Karpas-422 (cell line): ENCODE results near the gene TTLL11. TPM values are rescaled to one million over a fixed set of nuclear protein-coding genes. Genes with fewer than 3 reads are reported as not detected.

Experiments used
- DNase-seq: peaks from one replicate; pipeline ENCODE4 v3.0.0-alpha.2; 2015
- H2AFZ ChIP-seq: fragments of 200-600 bp; sonication (generic); 2 replicates; pipeline ENCODE4 v1.6.1; 2014; ENCODE audit warnings: antibody characterized with exemption, low read length, mixed read lengths
- H3K27ac ChIP-seq: fragments of 200-600 bp; sonication (generic); 2 replicates; pipeline ENCODE4 v1.5.1; 2014; ENCODE audit warnings: mild to moderate bottlenecking, low read length, moderate library complexity
- H3K27me3 ChIP-seq: fragments of 200-600 bp; sonication (generic); 2 replicates; pipeline ENCODE4 v1.6.1; 2014; ENCODE audit warnings: low read length, mixed read lengths
- H3K36me3 ChIP-seq: fragments of 200-600 bp; sonication (generic); 2 replicates; pipeline ENCODE4 v1.6.1; 2014; ENCODE audit warnings: low read length, mixed read lengths; ENCODE audit not compliant: insufficient read depth
- H3K4me1 ChIP-seq: fragments of 200-600 bp; sonication (generic); 2 replicates; pipeline ENCODE4 v1.6.1; 2014; ENCODE audit warnings: mild to moderate bottlenecking, low read length, mixed read lengths
- H3K4me2 ChIP-seq: fragments of 200-600 bp; sonication (generic); 2 replicates; pipeline ENCODE4 v1.6.1; 2014; ENCODE audit warnings: low read length, low read depth, mild to moderate bottlenecking; ENCODE audit not compliant: poor library complexity, severe bottlenecking
- H3K4me3 ChIP-seq: fragments of 200-600 bp; sonication (generic); 2 replicates; pipeline ENCODE4 v1.5.1; 2014; ENCODE audit warnings: mild to moderate bottlenecking, antibody characterized with exemption, low read length, mixed read lengths
- H3K79me2 ChIP-seq: fragments of 200-600 bp; sonication (generic); 2 replicates; pipeline ENCODE4 v1.6.1; 2014; ENCODE audit warnings: mild to moderate bottlenecking, low read length, mixed read lengths
- H3K9ac ChIP-seq: fragments of 200-600 bp; sonication (generic); 2 replicates; pipeline ENCODE4 v1.6.0; 2014; ENCODE audit warnings: low read length
- H3K9me2 ChIP-seq: fragments of 200-600 bp; sonication (generic), shearing (Covaris generic); replicated peaks from 2 replicates; pipeline ENCODE4 v1.6.0; 2014; ENCODE audit warnings: mild to moderate bottlenecking, low read length, moderate library complexity; ENCODE audit not compliant: insufficient read depth
- H3K9me3 ChIP-seq: fragments of 300-700, 200-600 bp; sonication (generic); 2 replicates; pipeline ENCODE4 v1.6.1; 2014; ENCODE audit warnings: low read length, mixed read lengths
- H4K20me1 ChIP-seq: fragments of 200-600 bp; sonication (generic); 2 replicates; pipeline ENCODE4 v1.6.1; 2014; ENCODE audit warnings: mild to moderate bottlenecking, antibody characterized with exemption, low read length, low read depth; ENCODE audit not compliant: insufficient read depth
- total RNA-seq: library from RNA; depleted of rRNA; stranded (reverse); fragments of >200 nt; shearing (Covaris generic); gene quantifications from 2 replicates; pipeline ENCODE4 v1.2.3, GENCODE V29; 2014; ENCODE audit warnings: low replicate concordance; rRNA removed

TTLL11 gene, protein sequence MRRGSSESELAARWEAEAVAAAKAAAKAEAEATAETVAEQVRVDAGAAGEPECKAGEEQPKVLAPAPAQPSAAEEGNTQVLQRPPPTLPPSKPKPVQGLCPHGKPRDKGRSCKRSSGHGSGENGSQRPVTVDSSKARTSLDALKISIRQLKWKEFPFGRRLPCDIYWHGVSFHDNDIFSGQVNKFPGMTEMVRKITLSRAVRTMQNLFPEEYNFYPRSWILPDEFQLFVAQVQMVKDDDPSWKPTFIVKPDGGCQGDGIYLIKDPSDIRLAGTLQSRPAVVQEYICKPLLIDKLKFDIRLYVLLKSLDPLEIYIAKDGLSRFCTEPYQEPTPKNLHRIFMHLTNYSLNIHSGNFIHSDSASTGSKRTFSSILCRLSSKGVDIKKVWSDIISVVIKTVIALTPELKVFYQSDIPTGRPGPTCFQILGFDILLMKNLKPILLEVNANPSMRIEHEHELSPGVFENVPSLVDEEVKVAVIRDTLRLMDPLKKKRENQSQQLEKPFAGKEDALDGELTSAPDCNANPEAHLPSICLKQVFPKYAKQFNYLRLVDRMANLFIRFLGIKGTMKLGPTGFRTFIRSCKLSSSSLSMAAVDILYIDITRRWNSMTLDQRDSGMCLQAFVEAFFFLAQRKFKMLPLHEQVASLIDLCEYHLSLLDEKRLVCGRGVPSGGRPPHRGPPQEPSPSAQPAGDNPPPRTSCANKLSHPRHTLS
- total RNA-seq = 2.5 and 3.4 TPM in 2 replicates

DNA sequence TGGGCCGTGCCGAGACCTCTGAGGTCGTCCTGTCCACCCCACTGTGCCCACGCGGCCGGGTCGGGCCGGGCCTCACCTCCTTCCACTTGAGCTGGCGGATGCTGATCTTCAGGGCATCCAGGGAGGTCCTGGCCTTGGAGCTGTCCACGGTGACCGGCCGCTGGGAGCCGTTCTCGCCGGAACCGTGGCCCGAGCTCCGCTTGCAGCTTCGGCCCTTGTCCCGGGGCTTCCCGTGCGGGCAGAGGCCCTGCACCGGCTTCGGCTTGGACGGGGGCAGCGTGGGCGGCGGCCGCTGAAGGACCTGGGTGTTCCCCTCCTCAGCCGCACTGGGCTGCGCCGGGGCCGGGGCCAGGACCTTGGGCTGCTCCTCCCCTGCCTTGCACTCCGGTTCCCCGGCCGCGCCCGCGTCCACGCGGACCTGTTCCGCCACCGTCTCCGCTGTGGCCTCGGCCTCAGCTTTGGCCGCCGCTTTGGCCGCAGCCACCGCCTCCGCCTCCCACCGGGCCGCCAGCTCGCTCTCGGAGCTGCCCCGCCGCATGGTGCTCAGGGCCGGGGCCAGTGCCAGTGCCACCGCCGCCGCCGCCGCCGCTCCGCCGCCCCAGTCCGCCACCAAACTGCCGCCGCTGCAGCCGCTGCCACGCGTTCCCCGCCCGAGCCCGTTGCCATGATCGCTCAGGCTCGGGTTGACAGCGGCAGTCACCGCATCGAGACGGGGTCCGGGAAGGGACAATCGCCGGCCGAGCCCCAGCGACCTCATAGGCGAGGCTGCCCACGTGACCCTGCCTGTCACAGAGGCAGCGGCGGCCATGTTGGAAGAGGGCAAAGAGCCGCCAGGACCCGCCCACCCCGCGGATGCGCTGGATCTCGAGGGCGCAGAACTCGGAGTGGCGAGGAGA is at the start of gene TTLL11:
Gene TTLL11, minus strand, starts transcription at position 698 of the 896 bp plus-strand sequence. Its CDS starts 160 bp downstream, at position 538.
- Histone ChIP-seq H3K27ac (no peak within 1 kb of the TSS), H3K4me2 (peak within 1 kb of the TSS; percentile 69), H3K36me3 (no peaks in the 10 kb centered on the region), H4K20me1 (peaks cover 11% of the 10 kb centered on the region; the same call in 1 of the 2 replicates), H3K4me1 (peaks cover 14% of the 10 kb centered on the region), H3K9me3 (no peaks in the 10 kb centered on the region), H3K79me2 (no peaks in the 10 kb centered on the region), H3K9ac (peak within 1 kb of the TSS; percentile 81), H2AFZ (peak within 1 kb of the TSS; percentile 95), H3K4me3 (peak within 1 kb of the TSS; percentile 91), H3K9me2 (no peaks in the 10 kb centered on the region), H3K27me3 (no peaks in the 10 kb centered on the region)
- peak; percentile 96 for DNase-seq

DNA sequence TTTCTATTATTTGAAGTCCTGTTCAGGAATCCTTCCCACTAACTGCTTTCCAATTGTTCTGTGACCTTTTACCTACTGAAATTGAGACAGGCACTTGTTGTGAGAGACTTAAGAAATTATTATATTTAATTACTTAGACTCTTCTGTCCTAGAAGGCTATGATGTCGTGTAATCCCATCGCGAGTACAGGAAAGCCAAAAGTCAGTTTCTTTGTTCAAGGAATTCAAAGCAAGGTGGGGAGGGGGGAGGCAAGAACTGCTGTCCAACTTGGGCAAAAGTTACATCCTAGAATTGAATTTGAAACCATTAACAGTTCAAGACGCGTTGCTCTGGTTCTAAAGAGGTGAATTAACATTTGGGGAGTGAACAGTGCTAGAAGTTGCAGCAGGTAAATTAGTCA is 48.6 kb upstream of the TTLL11 start:
- H3K27ac ChIP-seq = no peak overlapping the region

GRCh38 chr9:122140368-122141193 is 47.5 kb upstream of the TTLL11 start:
- peaks cover 8% of the 10 kb centered on the region; the same call in 1 of the 2 replicates for H4K20me1 ChIP-seq
- peaks cover 16% of the 10 kb centered on the region; the same call in 1 of the 2 replicates for H3K36me3 ChIP-seq
- H3K27me3 ChIP-seq = no peaks in the 10 kb centered on the region
- no peaks in the 10 kb centered on the region for H3K79me2 ChIP-seq
- no peak overlapping the region for H3K27ac ChIP-seq
- H3K4me2 ChIP-seq = no peak overlapping the region
- no peak for DNase-seq
- no peak overlapping the region for H3K9ac ChIP-seq
- H3K4me3 ChIP-seq = no peak overlapping the region
- no peaks in the 10 kb centered on the region for H3K9me3 ChIP-seq
- H3K4me1 ChIP-seq = no peaks in the 10 kb centered on the region
- no peak overlapping the region for H2AFZ ChIP-seq
- H3K9me2 ChIP-seq = no peaks in the 10 kb centered on the region

More for the DNA sequence above, 48.6 kb upstream of the TTLL11 start:
- no peaks in the 10 kb centered on the region for H3K9me3 ChIP-seq
- no peaks in the 10 kb centered on the region for H3K27me3 ChIP-seq
- H3K9me2 ChIP-seq = no peaks in the 10 kb centered on the region
- DNase-seq = no peak
- no peak overlapping the region for H3K9ac ChIP-seq
- H3K4me2 ChIP-seq = no peak overlapping the region
- H3K79me2 ChIP-seq = no peaks in the 10 kb centered on the region
- no peak overlapping the region for H3K4me3 ChIP-seq
- H3K4me1 ChIP-seq = no peaks in the 10 kb centered on the region
- H4K20me1 ChIP-seq = peaks cover 8% of the 10 kb centered on the region; the same call in 1 of the 2 replicates
- no peak overlapping the region for H2AFZ ChIP-seq
- H3K36me3 ChIP-seq = peaks cover 22% of the 10 kb centered on the region; the same call in 1 of the 2 replicates

- Histone ChIP-seq H3K36me3 (peaks cover 2% of the 10 kb centered on the region; the same call in 1 of the 2 replicates), H3K4me2 (no peak overlapping the region), H4K20me1 (no peaks in the 10 kb centered on the region), H2AFZ (no peak overlapping the region), H3K27me3 (no peaks in the 10 kb centered on the region), H3K4me3 (no peak overlapping the region), H3K27ac (no peak overlapping the region), H3K9me3 (no peaks in the 10 kb centered on the region), H3K4me1 (no peaks in the 10 kb centered on the region), H3K79me2 (no peaks in the 10 kb centered on the region), H3K9ac (no peak overlapping the region), H3K9me2 (no peaks in the 10 kb centered on the region)
- no peak for DNase-seq
Observed at GRCh38 chr9:122138560-122139268, 45.6 kb upstream of the TTLL11 start.

DNA sequence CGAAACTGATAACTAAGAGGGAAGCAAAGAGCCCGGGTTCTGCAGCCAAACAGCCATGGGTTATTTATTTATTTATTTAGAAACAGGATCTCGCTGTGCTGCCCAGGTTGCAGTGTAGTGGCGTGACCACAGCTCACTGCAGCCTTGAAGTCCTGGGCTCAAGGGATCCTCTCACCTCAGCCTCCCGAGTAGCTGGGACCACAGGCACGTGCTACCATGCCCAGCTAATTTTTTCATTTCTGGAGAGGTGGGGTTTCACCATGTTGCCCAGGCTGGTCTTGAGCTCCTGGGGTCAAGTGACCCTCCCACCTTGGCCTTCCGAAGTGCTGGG is 42.4 kb upstream of the TTLL11 start:
- Histone ChIP-seq H3K9me3 (no peaks in the 10 kb centered on the region), H3K4me3 (no peak overlapping the region), H3K79me2 (no peaks in the 10 kb centered on the region), H3K27ac (no peak overlapping the region), H2AFZ (no peak overlapping the region), H3K9ac (no peak overlapping the region), H4K20me1 (no peaks in the 10 kb centered on the region; the same call in 1 of the 2 replicates), H3K4me2 (no peak overlapping the region), H3K27me3 (no peaks in the 10 kb centered on the region), H3K36me3 (no peaks in the 10 kb centered on the region), H3K9me2 (no peaks in the 10 kb centered on the region), H3K4me1 (no peaks in the 10 kb centered on the region)
- no peak for DNase-seq

DNA sequence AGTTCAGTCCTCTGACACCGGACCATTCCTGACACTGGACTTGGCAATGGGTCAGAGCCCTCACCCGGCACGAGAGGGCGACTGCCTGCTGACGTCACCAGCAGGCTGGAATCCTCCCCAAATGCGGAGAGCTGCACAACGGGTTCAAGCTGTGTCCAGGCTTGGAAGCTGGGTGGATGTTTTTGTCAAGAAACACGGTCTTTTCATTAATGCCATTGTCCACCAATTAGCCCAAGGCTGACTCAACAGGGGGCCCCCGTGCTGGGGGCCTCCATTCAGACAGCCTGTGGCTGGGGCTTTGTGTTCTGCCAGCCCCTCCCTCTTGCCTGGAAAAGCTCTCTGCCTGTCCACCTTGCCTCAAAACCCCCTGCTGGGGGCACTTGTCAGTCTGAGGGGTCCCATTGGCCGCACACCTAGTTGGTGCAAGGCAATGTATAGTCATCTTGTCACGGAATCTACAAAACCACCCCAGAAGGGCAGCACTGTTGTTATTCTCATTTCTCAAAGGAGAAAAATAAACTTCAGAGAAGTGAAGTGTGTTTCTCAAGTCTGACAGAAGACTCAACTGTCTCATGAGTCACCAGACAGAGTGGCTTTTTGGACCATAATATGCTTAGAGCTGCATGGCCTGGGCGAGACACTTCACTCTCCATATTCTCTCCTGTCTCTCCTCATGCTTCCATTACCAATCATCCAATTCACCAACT is 41.9 kb upstream of the TTLL11 start:
- H3K9me2 ChIP-seq = no peaks in the 10 kb centered on the region
- no peak overlapping the region for H3K27ac ChIP-seq
- H3K4me3 ChIP-seq = no peak overlapping the region
- no peak overlapping the region for H3K9ac ChIP-seq
- no peak overlapping the region for H3K4me2 ChIP-seq
- no peaks in the 10 kb centered on the region; the same call in 1 of the 2 replicates for H4K20me1 ChIP-seq
- DNase-seq = no peak
- H2AFZ ChIP-seq = no peak overlapping the region
- no peaks in the 10 kb centered on the region for H3K27me3 ChIP-seq
- no peaks in the 10 kb centered on the region for H3K79me2 ChIP-seq
- H3K36me3 ChIP-seq = no peaks in the 10 kb centered on the region
- H3K9me3 ChIP-seq = no peaks in the 10 kb centered on the region
- H3K4me1 ChIP-seq = no peaks in the 10 kb centered on the region
